Stimulated activated CD4-positive, alpha-beta T cell treated with anti-CD3 and anti-CD28 coated beads, Interleukin-4, amount 100 ng/mL, for 4 hours (primary cell): ENCODE data around the gene GET4.

Experiments
- DNase-seq, 2 experiments: peaks; one replicate each; pipeline ENCODE4 v3.0.0-alpha.2; 2020

The GET4 gene

GRCh38 chr7:876077-876971 is at the start of gene GET4:
GET4 (plus strand) TSS chr7:876554; CDS start chr7:876646, 92 bp downstream.
- peak; percentile 96 to 97 for DNase-seq

GRCh38 chr7:828793-829561 is 47.4 kb upstream of the GET4 start:
- DNase-seq: no peak

GRCh38 chr7:830069-830468 is 46.3 kb upstream of the GET4 start:
- no peak for DNase-seq

GRCh38 chr7:831596-832166 is 44.7 kb upstream of the GET4 start:
- peak in 1 of 2 experiments; percentile 44 for DNase-seq

- DNase-seq: peak; percentile 50 to 82
Measured at GRCh38 chr7:832167-832967, 44.0 kb upstream of the GET4 start, which contains the start of gene SUN1. SUN1 (plus strand) TSS chr7:832476; CDS start chr7:832525, 49 bp downstream.

GRCh38 chr7:832968-833424 is 43.4 kb upstream of the GET4 start:
- DNase-seq: no peak

GRCh38 chr7:833601-834258 is 42.6 kb upstream of the GET4 start:
- DNase-seq: no peak

GRCh38 chr7:834277-834676 is 42.1 kb upstream of the GET4 start:
- DNase-seq: no peak

GRCh38 chr7:835021-835420 is 41.3 kb upstream of the GET4 start:
- no peak for DNase-seq

- no peak for DNase-seq
Measured at GRCh38 chr7:835485-836401, 40.6 kb upstream of the GET4 start.

- DNase-seq: no peak
Measured at GRCh38 chr7:836429-836828, 39.9 kb upstream of the GET4 start.

- DNase-seq: no peak
Measured at GRCh38 chr7:837001-837400, 39.4 kb upstream of the GET4 start.

- DNase-seq: no peak
Measured at GRCh38 chr7:840001-840600, 36.3 kb upstream of the GET4 start.

GRCh38 chr7:841943-842342 is 34.4 kb upstream of the GET4 start:
- DNase-seq: no peak

GRCh38 chr7:842431-843031 is 33.8 kb upstream of the GET4 start:
- no peak for DNase-seq

GRCh38 chr7:843230-843629 is 33.1 kb upstream of the GET4 start:
- no peak for DNase-seq

- DNase-seq: no peak
Measured at GRCh38 chr7:844043-844442, 32.3 kb upstream of the GET4 start.

- no peak for DNase-seq
Measured at GRCh38 chr7:844514-844913, 31.8 kb upstream of the GET4 start.

GRCh38 chr7:845091-845490 is 31.3 kb upstream of the GET4 start:
- no peak for DNase-seq

- DNase-seq: no peak
Measured at GRCh38 chr7:845731-846130, 30.6 kb upstream of the GET4 start.
